ENCODE results near the gene TAF12.
"Not testable (repeated sequence)": the region's sequence is repeated elsewhere in the genome, so short reads cannot be mapped to it uniquely, and the experiment has no call there.

Gene TAF12, protein sequence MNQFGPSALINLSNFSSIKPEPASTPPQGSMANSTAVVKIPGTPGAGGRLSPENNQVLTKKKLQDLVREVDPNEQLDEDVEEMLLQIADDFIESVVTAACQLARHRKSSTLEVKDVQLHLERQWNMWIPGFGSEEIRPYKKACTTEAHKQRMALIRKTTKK

DNA sequence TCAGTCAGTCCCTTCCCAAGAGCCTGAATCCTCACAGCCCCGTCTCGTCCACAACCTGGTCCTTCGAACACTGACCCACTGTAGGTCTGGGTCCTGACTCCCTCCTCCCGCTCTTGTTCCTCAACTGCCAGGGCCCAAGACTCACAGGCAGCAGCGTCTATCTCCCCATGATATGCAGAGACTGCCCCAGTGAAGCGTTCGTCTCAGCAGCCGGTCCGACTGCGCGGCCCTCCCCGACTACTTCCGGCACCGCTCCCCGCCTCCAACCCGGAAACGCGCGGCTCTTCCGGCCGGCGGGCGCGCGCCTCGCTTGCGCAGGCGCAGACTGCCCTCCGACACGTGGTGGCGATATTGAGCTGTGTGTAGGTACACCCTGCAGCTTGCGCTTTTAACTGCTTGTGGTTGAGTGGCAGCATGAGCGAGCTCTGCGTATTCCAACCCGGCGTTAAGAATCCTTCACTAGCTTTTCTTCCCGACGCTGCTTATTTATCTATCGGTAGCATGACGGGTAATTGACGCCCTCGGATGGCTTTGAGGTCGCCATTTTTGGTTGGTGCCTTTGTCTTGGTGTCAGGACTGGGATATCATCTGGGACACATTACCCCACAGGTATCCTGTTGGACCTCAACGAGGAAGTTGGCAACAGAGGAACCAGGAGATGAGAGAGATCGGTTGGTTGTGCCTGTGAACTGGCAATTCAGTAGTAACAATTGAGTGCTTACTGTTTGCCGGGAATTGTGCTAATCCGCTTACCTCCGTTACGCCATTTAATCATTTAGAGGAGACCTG, at the start of gene TAF12:
Gene TAF12, minus strand, starts transcription at position 221 of the 789 bp plus-strand sequence. CDS start 20,986 bp downstream, outside the sequence.
- peak; percentile 97 for DNase-seq

DNA sequence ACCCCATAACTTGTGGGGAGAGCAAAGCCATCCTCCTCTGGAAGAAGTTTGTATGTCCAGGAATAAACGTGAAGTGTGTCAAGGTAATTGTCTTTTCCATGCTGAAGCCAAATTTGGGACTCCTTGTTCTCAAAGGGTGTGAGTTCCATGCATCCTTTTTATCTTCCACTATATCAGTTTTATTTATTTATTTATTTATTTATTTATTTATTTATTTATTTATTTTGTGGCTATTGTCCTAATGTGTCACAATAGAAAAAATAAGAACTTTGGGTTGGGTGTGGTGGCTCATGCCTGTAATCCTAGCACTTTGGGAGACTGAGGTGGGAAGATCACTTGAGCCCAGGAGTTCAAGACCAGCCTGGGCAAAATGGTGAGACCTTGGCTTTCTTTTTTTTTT, 48.8 kb upstream of the TAF12 start:
- DNase-seq, result not testable (repeated sequence)

DNA sequence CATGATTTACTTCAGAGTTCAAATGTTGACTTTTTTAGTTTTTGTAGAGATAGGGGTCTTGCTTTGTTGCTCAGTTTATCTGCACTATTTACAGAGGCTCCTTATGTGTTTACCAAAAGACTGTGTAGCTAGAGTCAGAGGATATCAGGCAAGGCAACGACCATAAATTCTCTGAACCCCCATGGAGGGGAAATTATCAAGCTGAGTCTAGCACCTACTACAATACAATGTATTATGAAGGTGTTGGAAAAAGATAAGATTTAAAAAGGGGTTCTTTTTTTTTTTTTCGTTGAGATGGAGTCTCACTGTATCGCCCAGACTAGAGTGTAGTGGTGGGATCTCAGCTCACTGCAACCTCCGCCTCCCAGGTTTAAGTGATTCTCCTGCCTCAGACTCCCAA, 42.1 kb upstream of the TAF12 start:
- DNase-seq, result no peak

DNA sequence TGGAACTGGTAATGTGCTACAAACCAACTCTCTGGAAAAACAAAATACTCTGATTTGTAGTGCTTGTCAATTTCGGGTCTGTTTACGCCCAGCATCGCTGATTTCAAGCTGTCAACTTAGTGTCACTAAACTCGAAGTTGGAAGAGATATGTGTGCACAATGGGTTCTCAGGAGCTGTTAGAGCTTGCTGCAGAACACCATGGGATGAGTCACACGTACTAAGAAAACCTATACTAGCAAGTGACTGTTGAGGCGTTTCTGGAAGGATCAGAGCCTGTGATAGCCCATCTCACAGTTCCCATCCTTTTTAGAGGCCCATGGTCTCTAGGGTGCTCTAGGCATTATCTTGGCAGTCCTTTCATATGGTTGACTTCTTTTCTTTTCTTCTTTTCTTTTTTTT, 40.0 kb upstream of the TAF12 start:
- no peak for DNase-seq

DNA sequence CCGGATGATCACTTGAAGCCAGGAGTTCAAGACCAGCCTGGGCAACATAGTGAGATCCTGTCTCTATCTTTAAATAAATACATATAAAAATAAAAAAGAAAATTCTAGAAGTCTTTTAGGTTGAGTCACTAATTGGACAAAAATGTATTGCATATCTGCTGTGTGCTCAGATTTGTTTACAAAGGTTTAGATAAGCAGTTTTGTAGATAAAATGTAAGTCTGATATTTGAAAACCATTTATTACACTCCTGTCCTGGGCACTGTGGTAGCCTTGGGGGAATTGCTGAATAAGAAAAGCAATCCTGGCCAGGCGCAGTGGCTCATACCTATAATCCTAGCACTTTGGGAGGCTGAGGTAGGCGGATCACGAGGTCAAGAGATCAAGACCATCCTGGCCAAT, 37.3 kb upstream of the TAF12 start:
- DNase-seq, result no peak

DNA sequence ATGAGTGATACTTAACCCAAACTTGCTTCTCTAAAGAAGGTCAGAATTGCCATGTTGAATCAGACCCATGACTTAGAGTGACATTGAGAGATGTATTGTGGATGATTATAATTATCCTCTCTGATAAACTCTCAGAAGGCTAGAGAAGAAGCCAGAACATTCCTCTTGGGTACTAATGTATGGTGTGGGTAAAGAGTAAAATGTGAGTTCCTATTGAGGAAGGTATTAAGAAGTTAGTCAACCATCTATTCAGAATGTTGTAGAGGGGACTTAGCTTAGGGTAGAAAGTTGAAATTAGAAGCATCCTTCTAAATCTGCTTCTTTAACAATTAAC, 33.0 kb upstream of the TAF12 start:
- no peak for DNase-seq

DNA sequence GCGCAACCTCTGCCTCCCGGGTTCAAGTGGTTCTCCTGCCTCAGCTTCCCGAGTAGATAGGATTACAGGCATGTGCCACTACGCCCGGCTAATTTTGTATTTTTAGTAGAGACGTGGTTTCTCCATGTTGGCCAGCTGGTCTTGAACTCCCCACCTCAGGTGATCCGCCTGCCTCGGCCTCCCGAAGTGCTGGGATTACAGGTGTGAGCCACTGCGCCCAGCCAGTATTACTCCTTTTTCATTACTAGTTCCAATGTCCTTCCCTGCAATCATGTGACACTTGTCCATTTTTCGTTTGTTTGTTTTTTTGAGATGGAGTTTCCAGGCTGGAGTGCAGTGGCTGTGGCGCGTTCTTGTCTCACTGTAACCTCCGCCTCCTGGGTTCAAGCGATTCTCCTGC, 30.1 kb upstream of the TAF12 start:
- not testable (repeated sequence) for DNase-seq

DNA sequence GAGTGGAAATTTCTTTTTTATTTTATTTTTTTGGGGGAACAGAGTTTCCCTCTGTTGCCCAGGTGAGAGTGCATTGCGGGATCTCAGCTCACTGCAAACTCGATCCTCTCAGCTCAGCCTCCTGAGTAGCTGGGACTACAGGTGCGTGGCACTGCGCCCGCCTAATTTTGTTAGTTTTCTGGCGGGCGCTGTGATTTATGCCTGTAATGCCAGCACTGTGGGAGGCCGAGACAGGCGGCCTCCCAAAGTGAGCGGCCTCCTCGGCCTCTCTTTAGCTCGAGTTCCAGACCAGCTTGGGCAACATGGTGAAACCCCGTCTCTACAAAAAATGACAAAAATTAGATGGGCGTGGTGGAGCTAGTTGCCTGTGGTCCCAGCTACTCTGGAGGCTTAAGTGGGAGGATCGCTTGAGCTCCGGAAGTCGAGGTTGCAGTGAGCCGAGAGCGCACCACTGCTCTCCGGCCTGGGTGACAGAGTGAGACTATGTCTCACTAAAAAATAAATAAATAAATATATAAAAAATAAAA, 28.4 kb upstream of the TAF12 start:
- DNase-seq, result no peak

DNA sequence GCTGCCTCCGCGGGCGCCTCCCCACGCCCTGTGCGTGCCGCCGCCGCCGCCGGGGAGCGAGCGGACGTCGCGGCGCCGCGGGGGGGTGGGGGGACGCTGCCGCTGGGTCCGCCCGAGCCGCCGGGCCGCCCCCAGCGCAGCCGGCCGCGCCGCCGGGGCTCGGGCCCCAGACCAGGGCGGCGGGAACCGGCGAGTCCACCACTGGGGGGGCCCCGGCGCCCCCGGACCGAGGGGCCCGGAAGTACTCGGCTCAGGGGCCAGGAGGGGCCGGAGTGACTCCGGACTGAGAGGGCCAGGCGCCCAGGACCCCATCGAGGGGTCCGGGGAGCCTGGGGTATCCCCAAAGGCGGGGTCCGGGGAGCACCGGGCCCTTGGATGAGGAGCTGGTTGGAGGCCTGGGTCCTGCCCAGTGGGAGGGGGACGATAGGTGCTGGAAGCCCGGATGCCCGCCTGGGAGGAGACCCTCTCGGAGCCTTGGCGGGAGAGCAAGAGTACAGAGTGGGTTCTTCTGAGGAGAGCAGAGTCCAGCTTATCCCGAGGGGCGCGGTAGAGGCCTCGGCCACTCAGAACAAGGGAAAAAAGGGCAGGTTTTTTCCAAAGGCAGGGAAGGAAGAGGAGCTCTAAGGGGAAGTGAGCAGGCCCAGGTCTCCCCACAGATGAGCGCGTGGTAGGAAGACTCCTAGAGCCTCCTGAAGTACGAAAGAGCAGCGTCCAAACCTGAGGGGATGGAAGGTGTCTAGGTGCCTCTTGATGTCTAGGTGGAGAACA, 26.3 kb upstream of the TAF12 start:
- peak; percentile 75 for DNase-seq

DNA sequence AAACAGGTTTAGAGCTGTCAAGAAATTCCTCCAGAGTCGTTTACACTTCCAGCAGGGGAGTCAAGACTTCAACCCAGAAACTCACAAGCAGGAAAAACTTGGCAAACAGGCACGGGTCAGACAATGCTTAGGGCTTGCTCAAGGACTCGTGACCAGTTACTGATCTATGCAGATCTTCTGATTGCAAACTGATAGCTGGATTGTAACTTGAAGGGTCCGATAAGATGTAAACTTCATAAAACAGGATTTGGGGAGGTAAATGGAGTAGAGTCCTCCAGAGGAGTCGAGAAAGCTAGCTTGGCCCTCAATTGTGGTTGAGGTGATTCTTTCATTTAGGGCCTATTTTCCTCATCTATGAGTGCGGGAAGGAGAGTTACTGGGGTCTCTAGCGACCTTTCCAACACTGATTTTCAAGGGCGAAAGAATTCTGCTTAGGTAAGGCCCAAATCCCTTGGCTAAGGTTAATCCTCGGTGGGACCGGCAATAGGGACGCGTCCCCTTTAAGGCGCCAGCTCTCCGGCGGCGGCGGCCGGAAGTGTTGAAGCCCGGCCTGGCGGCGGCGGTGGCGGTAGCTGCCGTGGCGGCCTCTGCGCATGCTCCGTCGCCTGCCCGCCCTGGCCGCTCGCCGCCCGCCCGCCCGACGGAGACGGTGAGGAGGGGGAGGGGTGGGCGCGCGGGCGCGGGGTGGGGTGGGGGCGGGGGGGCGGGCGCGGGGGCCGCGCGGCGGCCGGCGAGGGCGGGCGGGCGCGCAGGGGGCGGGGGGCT, 25.5 kb upstream of the TAF12 start, which contains the start of gene GMEB1:
Gene GMEB1, plus strand, starts transcription at position 594 of the 765 bp plus-strand sequence. CDS start 14,829 bp downstream, outside the sequence.
- DNase-seq, result peak; percentile 91

DNA sequence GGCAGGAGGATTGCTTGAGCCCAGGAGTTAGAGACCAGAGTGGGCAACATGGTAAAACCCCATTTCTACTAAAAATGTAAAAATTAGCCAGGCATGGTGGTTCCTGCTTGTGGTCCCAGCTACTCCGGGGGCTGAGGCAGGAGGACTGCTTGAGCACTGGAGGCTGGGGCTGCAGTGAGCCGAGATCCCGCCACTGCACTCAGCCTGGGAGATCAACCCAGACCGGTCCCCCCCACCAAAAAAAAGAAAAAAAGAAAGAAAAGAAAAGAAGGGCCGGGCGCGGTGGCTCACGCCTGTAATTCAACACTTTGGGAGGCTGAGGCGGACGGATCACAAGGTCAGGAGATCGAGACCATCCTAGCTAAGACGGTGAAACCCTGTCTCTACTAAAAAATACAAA, 23.9 kb upstream of the TAF12 start:
- no peak for DNase-seq

DNA sequence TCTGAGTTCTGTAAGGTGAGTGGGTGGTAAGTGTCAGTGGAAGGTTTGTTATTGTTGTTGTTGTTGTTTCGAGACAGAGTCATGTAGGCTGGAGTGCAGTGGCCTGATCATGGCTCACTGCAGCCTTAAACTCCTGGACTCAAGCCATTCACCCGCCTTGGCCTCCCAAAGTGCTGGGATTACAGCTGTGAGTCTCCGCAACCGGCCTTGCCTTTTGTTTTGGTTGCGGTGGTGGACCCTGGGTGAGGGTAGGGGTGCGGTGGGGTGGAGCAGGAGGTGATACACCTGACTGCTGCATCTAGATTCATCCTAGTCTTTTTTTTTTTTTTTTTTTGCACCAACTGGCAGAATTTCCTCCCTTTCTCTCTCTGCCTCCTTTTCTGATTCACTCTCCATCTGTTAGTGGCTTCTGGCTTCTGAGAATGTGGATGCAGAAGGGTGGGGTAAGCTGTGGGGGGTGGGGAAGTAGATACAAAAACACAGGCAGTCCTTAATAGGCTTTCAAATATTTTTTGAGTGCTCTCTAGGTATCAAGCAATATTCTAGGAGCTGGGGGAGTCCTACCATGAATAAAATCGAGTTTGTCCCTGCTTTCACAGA, 21.1 kb upstream of the TAF12 start:
- no peak for DNase-seq

DNA sequence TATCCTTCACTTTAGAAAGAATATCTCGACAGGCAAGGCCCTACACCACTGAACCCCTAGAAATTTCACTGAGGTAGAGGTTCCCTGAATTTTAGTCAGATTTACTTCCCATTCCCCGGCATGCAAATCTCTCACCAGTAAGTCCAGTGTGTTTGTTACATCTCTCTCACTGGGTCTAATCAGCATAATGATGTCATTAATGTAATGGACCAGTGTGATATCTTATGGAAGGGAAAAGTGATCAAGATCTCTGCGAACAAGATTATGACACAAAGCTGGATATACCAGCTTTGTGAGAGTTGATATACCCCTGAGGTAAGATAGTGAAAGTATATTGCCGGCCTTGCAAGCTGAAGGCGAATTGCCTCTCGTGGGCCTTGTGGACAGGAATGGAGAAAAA, 13.5 kb upstream of the TAF12 start:
- no peak for DNase-seq

DNA sequence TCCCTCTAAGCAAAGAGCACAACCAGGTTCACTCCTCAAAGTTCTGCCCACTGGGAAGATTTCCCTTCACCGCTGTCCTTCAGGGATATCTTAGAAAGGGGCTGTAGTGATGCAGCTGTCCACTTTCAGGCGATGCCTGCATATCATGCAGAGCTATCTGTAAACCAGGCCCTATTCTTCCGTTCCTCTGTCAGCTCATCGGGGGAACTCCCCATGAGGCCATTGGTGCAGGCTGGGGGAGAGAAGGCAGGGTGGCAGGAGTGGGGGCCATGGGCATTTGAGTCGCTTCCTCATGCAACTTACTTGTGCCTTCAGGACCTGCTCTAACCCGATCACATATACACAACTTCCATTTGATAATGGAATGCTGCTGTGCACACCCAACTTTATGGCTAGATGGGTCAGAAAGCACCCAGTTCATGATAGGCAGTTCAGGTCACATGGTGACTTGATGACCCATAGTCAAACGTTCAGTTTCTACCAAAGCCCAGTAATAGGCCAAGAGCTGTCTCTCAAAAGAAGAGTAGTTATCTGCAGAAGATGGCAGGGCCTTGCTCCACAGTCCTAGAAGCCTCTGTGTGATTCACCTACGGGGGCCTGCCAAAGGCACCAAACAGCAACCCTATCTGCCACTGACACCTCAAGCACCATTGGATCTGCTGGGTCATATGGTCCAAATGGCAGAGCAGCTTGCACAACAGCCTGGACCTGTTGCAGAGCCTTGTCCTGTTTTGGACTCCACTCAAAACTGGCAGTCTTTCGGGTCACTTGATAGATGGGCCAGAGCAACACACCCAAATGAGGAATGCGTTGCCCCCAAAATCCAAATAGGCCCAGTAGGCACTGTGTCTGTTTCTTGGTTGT, 12.8 kb upstream of the TAF12 start:
- DNase-seq, result not testable (repeated sequence)

DNA sequence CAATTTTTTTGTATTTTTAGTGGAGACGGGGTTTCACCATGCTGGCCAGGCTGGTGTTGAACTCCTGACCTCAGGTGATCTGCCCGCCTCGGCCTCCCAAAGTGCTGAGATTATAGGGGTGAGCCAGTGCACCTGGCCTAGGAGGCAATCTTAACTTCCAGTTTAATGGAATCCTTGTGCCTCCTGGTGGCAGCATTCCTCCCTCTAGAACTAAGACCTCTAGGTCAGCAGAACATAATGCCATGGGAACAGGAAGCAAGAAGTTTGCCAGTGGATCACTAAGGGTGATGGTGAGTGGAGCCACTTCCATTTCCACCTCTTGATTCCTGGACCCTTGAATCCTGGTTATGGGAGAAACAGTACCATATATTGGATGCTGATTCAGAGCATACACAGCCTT, 11.0 kb upstream of the TAF12 start:
- not testable (repeated sequence) for DNase-seq

DNA sequence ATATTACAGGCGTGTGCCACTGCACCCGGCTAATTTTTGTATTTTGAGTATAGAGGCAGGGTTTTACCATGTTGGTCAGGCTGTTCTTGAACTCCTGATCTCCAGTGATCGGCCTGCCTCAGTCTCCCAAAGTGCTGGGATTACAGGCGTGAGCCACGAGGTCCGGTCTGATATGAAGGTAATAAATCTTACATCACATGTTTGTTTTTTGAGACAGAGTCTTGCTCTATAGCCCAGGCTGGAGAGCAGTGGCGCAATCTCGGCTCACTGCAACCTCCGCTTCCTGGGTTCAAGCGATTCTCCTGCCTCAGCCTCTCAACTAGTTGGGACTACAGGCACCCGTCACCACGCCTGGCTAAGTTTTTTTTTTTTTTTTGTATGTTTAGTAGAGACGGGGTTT, 10.2 kb upstream of the TAF12 start:
- DNase-seq, result not testable (repeated sequence)

DNA sequence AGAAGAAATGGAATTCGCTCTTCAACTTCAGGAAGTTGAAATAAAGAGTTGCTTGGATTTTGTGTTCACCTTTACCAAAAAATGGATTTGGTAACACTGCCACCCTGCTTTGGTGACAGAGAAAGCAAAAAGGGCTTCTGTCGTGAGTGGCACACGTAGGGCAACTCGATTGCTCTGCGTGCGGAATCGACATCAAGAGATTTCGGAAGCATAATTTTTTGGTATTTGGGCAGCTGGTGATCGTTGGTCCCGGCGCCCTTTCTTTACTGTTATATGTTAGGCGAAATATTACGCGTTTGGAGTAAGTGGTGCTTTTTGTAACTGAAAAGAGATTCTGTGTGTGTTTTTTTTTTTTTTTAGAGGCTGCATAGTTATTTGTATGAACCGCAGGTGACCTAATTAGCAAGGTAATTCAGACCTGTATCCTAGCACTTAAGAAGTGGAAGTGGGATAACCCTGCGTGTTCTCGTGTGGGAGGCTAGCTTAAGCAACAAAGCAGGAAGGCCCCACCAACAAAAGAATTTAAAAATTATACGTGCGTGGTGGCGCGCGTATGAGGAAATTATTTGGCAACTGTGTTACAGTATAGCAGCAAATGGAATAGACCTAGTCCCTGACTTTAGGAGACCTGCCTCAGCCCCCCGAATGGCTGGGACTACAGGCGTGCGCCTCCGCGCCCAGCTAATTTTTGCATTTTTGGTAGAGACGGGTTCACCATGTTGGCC, 5.8 kb upstream of the TAF12 start, which contains the start of gene RNU11:
Gene RNU11, plus strand, starts transcription at position 127 of the 725 bp plus-strand sequence.
- peak; percentile 93 for DNase-seq

DNA sequence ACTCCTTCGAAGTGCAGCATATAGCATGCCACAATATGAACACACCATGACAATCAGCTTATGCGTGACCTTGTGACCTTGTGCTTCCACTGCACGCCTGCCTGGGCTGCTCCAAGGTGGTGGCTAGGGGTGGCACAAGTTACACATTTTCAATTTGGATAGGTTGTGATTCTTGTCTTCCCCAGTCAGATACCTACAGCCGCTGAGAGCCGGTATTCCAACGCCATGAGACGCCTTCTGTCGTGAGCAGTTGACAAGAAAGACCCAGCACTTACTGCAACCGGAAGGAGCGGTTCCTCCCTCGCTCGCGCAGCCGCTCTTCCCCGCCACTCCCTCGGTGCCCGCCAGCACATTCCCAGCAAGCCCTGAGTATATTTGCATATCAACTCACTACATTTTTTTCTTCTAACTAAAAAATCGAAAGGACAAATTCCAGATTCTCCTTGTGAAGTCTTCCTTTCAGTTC, 5.2 kb upstream of the TAF12 start:
- DNase-seq, result peak; percentile 96

DNA sequence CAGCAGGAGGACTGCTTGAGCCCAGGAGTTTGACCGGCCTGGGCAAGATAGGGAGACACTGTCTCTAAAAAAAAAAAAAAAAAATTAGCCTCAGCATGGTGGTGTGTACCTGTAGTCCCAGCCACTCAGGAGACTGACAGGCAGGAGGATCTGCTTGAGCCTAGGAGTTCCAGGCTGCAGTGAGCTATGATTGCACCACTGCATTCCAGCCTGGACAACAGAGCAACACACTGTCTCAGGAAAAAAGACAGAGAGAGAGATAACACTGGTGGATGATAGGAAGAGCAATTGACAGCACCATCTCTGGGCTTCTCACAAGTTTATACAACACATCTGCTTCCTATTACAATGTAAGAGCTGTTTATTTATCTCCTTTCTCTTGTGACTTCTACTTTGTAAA, 3.2 kb upstream of the TAF12 start:
- DNase-seq, result no peak

DNA sequence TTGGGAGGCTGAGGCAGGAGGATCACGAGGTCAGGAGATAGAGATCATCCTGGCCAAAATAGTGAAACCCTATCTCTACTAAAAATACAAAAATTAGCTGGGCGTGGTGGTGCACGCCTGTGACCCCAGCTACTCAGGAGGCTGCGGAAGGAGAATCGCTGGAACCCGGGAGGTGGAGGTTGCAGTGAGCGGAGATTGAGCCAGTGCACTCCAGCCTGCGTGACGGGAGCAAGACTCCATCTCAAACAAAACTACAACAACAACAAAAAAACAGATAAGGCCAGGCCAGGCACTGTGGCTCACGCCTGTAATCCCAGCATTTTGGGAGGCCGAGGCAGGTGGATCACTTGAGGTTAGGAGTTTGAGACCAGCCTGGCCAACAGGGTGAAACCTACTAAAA, 2.5 kb upstream of the TAF12 start:
- not testable (repeated sequence) for DNase-seq
